HepG2 (cell line): ENCODE data around the gene BBS12. TPM values are rescaled to one million over a fixed set of nuclear protein-coding genes. Genes with fewer than 3 reads are reported as not detected.

Experiments
- CSRNP2 ChIP-seq: sonication (generic); formaldehyde crosslinking; conservative IDR thresholded peaks from 2 replicates; pipeline ENCODE4 v1.8.0; 2022; ENCODE audit warnings: low read depth, missing genetic modification reagents
- FOXA1 ChIP-seq, 2 experiments: fragments of 450-650 bp in 1 of 2; sonication (generic) in 1 of 2; formaldehyde crosslinking in 1 of 2; IDR thresholded peaks; 2 replicates each; pipeline versions ENCODE4 v1.4.0 to v1.6.1; 2016 to 2020; ENCODE audit warnings: missing genetic modification reagents in 1 of 2
- FUBP1 ChIP-seq: sonication (generic); formaldehyde crosslinking; IDR thresholded peaks from 2 replicates; pipeline ENCODE4 v1.5.1; 2020; ENCODE audit warnings: missing genetic modification reagents, mild to moderate bottlenecking, borderline replicate concordance
- MEF2D ChIP-seq: sonication (generic); formaldehyde crosslinking; IDR thresholded peaks from 2 replicates; pipeline ENCODE4 v1.5.1; 2020; ENCODE audit warnings: mild to moderate bottlenecking, missing genetic modification reagents
- NFE2 ChIP-seq: sonication (generic); formaldehyde crosslinking; IDR thresholded peaks from 2 replicates; pipeline ENCODE4 v1.4.0; 2020; ENCODE audit warnings: missing genetic modification reagents
- SCMH1 ChIP-seq: sonication (generic); formaldehyde crosslinking; IDR thresholded peaks from 2 replicates; pipeline ENCODE4 v1.9.0; 2021; ENCODE audit warnings: missing genetic modification reagents, mild to moderate bottlenecking, borderline replicate concordance
- SNAPC5 ChIP-seq: sonication (generic); formaldehyde crosslinking; IDR thresholded peaks from 2 replicates; pipeline ENCODE4 v1.8.1; 2023; ENCODE audit warnings: mild to moderate bottlenecking, missing genetic modification reagents, borderline replicate concordance
- ZBTB20 ChIP-seq: sonication (generic); formaldehyde crosslinking; IDR thresholded peaks from 2 replicates; pipeline ENCODE4 v1.8.1; 2023; ENCODE audit warnings: missing genetic modification reagents, low read depth, mild to moderate bottlenecking, borderline replicate concordance
- ZNF318 ChIP-seq: sonication (generic); formaldehyde crosslinking; IDR thresholded peaks from 2 replicates; pipeline ENCODE4 v1.4.0; 2020; ENCODE audit warnings: mild to moderate bottlenecking, missing genetic modification reagents
- ZNF484 ChIP-seq: sonication (generic); formaldehyde crosslinking; IDR thresholded peaks from 2 replicates; pipeline ENCODE4 v1.5.1; 2020; ENCODE audit warnings: mild to moderate bottlenecking, low read depth, missing genetic modification reagents, borderline replicate concordance
- ZSCAN29 ChIP-seq: sonication (generic); formaldehyde crosslinking; conservative IDR thresholded peaks from 2 replicates; pipeline ENCODE4 v1.4.0; 2020; ENCODE audit warnings: mild to moderate bottlenecking, missing genetic modification reagents
- polyA plus RNA-seq, 8 experiments: library from polyadenylated mRNA; depleted of rRNA in 3 of 8; stranded (reverse) in 7 of 8; unstranded in 1 of 8; fragments of >200 nt; fragmentation: Illumina TruSeq in 4 of 8; extraction: Trizol in 4 of 8; gene quantifications; 2 replicates each; pipeline versions ENCODE4 v1.2.1 to v1.2.3, GENCODE V29; 2011 to 2016; ENCODE audit warnings: low read depth in 4 of 8, missing spikeins in 1 of 8, mixed read lengths in 1 of 8; ENCODE audit not compliant: insufficient read depth in 1 of 8
- total RNA-seq, 5 experiments: library from RNA; depleted of rRNA; stranded (reverse); fragments of >200 nt; fragmentation: Illumina TruSeq; extraction: Trizol; gene quantifications; 2 replicates each; pipeline ENCODE4 v1.2.3, GENCODE V29; 2016; ENCODE audit warnings: low read depth in 1 of 5

Gene BBS12
- total and polyA plus RNA-seq, 2 of the 13 experiments (the other 11 are each of a cell fraction or from before 2014, with no cell fraction given) = 0.32 to 1.7 TPM

GRCh38 chr4:122732329-122733026 is at the start of gene BBS12 (continued):
- no peak for TF ChIP-seq SCMH1 (CRISPR knock-in tag)
- TF ChIP-seq ZNF318 (CRISPR knock-in tag) = no peak
- TF ChIP-seq SNAPC5 (CRISPR knock-in tag) = no peak
- 0 out of 2 replicates have a peak, but pooled peaks have one; percentile 0 for TF ChIP-seq MEF2D
- TF ChIP-seq ZNF484 (CRISPR knock-in tag) = no peak
- no peak for TF ChIP-seq ZBTB20 (CRISPR knock-in tag)
- no peak for TF ChIP-seq FUBP1 (CRISPR knock-in tag)
- TF ChIP-seq NFE2 (CRISPR knock-in tag) = no peak
- no peak for TF ChIP-seq ZSCAN29 (CRISPR knock-in tag)
- TF ChIP-seq CSRNP2 = no peak
- no peak for TF ChIP-seq FOXA1 (IDR thresholded peaks at IDR 0.05)
- TF ChIP-seq FOXA1 (CRISPR knock-in tag; IDR thresholded peaks at IDR 0.05) = no peak
